Astrocyte of the hippocampus (primary cell): ENCODE data around the gene MMGT1.
"Not testable (repeated sequence)": the region's sequence is repeated elsewhere in the genome, so short reads cannot be mapped to it uniquely, and the experiment has no call there.

Experiments used
- DNase-seq: peaks from one replicate; pipeline ENCODE4 v3.0.0; 2011; ENCODE audit warnings: low read depth, low spot score

The MMGT1 gene

GRCh38 chrX:135923353-135923752 lies 50.4 kb downstream of the MMGT1 start:
- DNase-seq, result peak; percentile 2

GRCh38 chrX:135920516-135920915 lies 53.3 kb downstream of the MMGT1 start:
- DNase-seq, result not testable (repeated sequence)

- DNase-seq, result no peak
Measured at GRCh38 chrX:135914404-135914803, 59.4 kb downstream of the MMGT1 start.
